OCI-LY1 (cell line): Measurements from ENCODE around the gene STAM.

Experiments
- H2AFZ ChIP-seq: fragments of 200-600 bp; sonication (generic), shearing (Covaris generic); 2 replicates; pipeline ENCODE4 v1.6.0; 2014; ENCODE audit warnings: antibody characterized with exemption, mild to moderate bottlenecking, low read length
- H3F3A ChIP-seq: fragments of 200-600 bp; sonication (generic), shearing (Covaris generic); 2 replicates; pipeline ENCODE4 v1.6.0; 2014; ENCODE audit warnings: mild to moderate bottlenecking, antibody characterized with exemption, low read length, moderate library complexity; ENCODE audit not compliant: insufficient read depth
- H3K27ac ChIP-seq: fragments of 200-600 bp; sonication (generic); 2 replicates; pipeline ENCODE4 v1.5.1; 2014; ENCODE audit warnings: low read length, mixed run types, mild to moderate bottlenecking, low read depth; ENCODE audit not compliant: poor library complexity, severe bottlenecking
- H3K27me3 ChIP-seq: fragments of 200-600 bp; sonication (generic); 2 replicates; pipeline ENCODE4 v1.6.0; 2014; ENCODE audit warnings: antibody characterized with exemption, mild to moderate bottlenecking, low read length, moderate library complexity; ENCODE audit not compliant: insufficient read depth
- H3K36me3 ChIP-seq: fragments of 200-600 bp; sonication (generic); 2 replicates; pipeline ENCODE4 v1.6.1; 2014; ENCODE audit warnings: mild to moderate bottlenecking, antibody characterized with exemption, low read length, moderate library complexity, mixed read lengths; ENCODE audit not compliant: insufficient read depth
- H3K4me1 ChIP-seq: fragments of 200-600 bp; sonication (generic); 2 replicates; pipeline ENCODE4 v1.5.1; 2014; ENCODE audit warnings: mild to moderate bottlenecking, low read length, moderate library complexity; ENCODE audit not compliant: insufficient read depth, severe bottlenecking
- H3K4me2 ChIP-seq: fragments of 200-600 bp; sonication (generic), shearing (Covaris generic); 2 replicates; pipeline ENCODE4 v1.6.1; 2014; ENCODE audit warnings: low read length
- H3K4me3 ChIP-seq: fragments of 200-600 bp; sonication (generic); 2 replicates; pipeline ENCODE4 v1.5.1; 2014; ENCODE audit warnings: low read length, low read depth, mild to moderate bottlenecking, mixed read lengths; ENCODE audit not compliant: poor library complexity, severe bottlenecking
- H3K79me2 ChIP-seq: fragments of 200-600 bp; shearing (Covaris generic); 2 replicates; pipeline ENCODE4 v1.6.1; 2016; ENCODE audit warnings: mixed run types, low read length, mixed read lengths; ENCODE audit not compliant: insufficient read depth
- H3K9ac ChIP-seq: fragments of 200-600 bp; sonication (generic), shearing (Covaris generic); 2 replicates; pipeline ENCODE4 v1.6.1; 2014; ENCODE audit warnings: mild to moderate bottlenecking, low read length, mixed read lengths
- H3K9me2 ChIP-seq: fragments of 200-600 bp; sonication (generic), shearing (Covaris generic); 2 replicates; pipeline ENCODE4 v1.6.1; 2014; ENCODE audit warnings: low read depth, mild to moderate bottlenecking, low read length, mixed read lengths
- H3K9me3 ChIP-seq: fragments of 200-600 bp; shearing (Covaris generic); 2 replicates; pipeline ENCODE4 v1.6.1; 2014; ENCODE audit warnings: low read length, mixed read lengths
- H4K20me1 ChIP-seq: fragments of 200-600 bp; sonication (generic), shearing (Covaris generic); 2 replicates; pipeline ENCODE4 v1.6.0; 2016; ENCODE audit warnings: mild to moderate bottlenecking, low read length; ENCODE audit not compliant: insufficient read depth
- EZH2 ChIP-seq: fragments of 200-600 bp; sonication (generic), shearing (Covaris generic); IDR thresholded peaks from 2 replicates; pipeline ENCODE4 v1.8.0; 2017; ENCODE audit warnings: borderline replicate concordance, mixed run types, mild to moderate bottlenecking, antibody characterized with exemption, low read length, moderate library complexity, mixed read lengths
- TF ChIP-seq, protein P1 (sequence below): fragments of 200-600 bp; sonication (generic), shearing (Covaris generic); IDR thresholded peaks from 2 replicates; pipeline ENCODE4 v1.5.1; 2017; ENCODE audit warnings: mild to moderate bottlenecking, antibody characterized with exemption, low read length, moderate library complexity, mixed read lengths

Gene STAM

DNA sequence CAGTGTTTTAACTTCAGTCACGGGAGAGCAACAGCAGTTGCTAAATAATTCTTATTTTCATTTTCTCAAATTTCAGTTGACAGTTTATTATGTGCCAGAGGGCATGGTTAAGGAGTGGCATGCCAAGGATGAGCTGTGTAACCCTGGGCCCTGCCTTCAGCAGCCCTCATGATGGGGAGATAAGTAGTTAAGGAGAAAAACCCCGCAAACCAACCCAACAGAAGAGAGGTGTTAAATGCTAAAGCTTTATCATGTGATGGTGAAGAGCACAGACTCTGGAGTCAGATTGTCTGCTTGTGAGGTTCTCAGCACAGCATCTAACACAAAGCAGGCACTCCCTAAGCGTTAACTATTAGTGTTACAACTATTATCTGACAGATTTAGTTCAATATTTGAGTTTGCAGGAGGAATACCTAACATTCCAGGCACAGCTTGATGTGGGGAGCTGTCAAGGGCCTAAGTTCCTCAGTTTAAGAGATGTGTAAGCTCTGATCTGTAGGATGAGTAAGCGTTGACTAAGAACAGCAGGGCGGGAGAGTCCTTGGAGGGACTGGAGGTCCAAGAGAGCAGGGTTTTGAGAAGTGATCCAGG lies 29.6 kb downstream of the STAM start:
- Histone ChIP-seq H3K79me2 (0 out of 2 replicates have a peak, but pooled peaks cover 18% of the 10 kb centered on the region), H3K9me3 (no peaks in the 10 kb centered on the region), H3K4me3 (no peak overlapping the region), H3K27me3 (no peaks in the 10 kb centered on the region), H3K4me2 (no peak overlapping the region), H3K4me1 (peaks cover 9% of the 10 kb centered on the region), H3K36me3 (no peaks in the 10 kb centered on the region), H3K27ac (no peak overlapping the region), H3K9ac (no peak overlapping the region), H3F3A (no peaks in the 10 kb centered on the region), H2AFZ (no peak overlapping the region), H4K20me1 (no peaks in the 10 kb centered on the region), H3K9me2 (no peaks in the 10 kb centered on the region)
- TF ChIP-seq, protein P1, sequence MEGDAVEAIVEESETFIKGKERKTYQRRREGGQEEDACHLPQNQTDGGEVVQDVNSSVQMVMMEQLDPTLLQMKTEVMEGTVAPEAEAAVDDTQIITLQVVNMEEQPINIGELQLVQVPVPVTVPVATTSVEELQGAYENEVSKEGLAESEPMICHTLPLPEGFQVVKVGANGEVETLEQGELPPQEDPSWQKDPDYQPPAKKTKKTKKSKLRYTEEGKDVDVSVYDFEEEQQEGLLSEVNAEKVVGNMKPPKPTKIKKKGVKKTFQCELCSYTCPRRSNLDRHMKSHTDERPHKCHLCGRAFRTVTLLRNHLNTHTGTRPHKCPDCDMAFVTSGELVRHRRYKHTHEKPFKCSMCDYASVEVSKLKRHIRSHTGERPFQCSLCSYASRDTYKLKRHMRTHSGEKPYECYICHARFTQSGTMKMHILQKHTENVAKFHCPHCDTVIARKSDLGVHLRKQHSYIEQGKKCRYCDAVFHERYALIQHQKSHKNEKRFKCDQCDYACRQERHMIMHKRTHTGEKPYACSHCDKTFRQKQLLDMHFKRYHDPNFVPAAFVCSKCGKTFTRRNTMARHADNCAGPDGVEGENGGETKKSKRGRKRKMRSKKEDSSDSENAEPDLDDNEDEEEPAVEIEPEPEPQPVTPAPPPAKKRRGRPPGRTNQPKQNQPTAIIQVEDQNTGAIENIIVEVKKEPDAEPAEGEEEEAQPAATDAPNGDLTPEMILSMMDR = no peak
- TF ChIP-seq EZH2 = no peak

DNA sequence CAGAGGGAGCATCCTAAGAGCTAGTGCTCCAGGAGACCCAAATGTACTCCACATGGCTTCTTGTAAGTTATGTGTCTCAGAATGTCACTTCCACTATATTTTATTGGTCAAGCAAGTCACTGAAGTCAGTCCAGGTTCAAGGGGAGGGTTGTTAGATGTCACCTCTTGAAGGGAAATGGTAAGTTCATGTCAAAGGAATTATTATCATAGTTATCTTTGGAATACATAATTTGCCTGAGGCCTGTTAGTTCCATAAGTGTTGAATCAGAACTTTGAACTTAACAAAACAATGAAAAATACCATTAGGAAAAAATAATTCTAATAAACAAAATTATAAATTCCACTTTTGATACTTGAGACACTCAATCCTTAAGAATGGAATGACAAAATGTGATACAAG lies 30.6 kb downstream of the STAM start:
- Histone ChIP-seq H3K36me3 (no peaks in the 10 kb centered on the region), H3K4me1 (peaks cover 5% of the 10 kb centered on the region), H3K9ac (no peak overlapping the region), H3K27me3 (no peaks in the 10 kb centered on the region), H3K4me3 (no peak overlapping the region), H3K4me2 (no peak overlapping the region), H3K9me3 (no peaks in the 10 kb centered on the region), H3K27ac (no peak overlapping the region), H3F3A (no peaks in the 10 kb centered on the region), H3K79me2 (peaks cover 8% of the 10 kb centered on the region), H3K9me2 (no peaks in the 10 kb centered on the region), H2AFZ (no peak overlapping the region), H4K20me1 (no peaks in the 10 kb centered on the region)
- TF ChIP-seq EZH2 = no peak
- TF ChIP-seq, protein P1 = no peak

DNA sequence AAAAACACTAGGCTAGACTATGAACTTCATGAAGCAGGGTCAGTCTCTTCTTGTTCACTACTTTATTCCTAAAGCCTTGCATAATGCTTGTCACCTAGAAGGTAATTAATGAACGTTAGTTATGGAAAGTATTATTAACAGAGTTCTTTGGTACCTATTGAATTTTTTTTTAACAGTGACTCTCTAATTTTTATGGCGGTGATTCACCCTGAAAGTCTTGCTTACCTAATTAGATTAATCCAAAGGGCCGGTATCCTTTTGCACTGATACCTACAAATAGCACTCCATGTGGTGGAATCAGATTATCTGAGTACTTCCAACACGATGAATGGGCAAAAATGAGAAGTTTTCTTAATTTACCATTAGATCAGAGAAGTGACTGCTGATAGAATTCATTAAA lies 31.7 kb downstream of the STAM start:
- peaks cover 8% of the 10 kb centered on the region for H3K79me2 ChIP-seq
- TF ChIP-seq, protein P1 = no peak
- no peak for TF ChIP-seq EZH2

More for the DNA sequence above, 31.7 kb downstream of the STAM start:
- Histone ChIP-seq H3K9ac (no peak overlapping the region), H3F3A (no peaks in the 10 kb centered on the region), H3K4me3 (no peak overlapping the region), H3K27ac (no peak overlapping the region), H3K9me2 (no peaks in the 10 kb centered on the region), H3K27me3 (no peaks in the 10 kb centered on the region), H3K9me3 (no peaks in the 10 kb centered on the region), H2AFZ (no peak overlapping the region), H3K36me3 (no peaks in the 10 kb centered on the region), H3K4me2 (no peak overlapping the region), H3K4me1 (no peaks in the 10 kb centered on the region), H4K20me1 (no peaks in the 10 kb centered on the region)
